HepG2 (cell line): ENCODE data around the gene RAB40C. TPM values are rescaled to one million over a fixed set of nuclear protein-coding genes. Genes with fewer than 3 reads are reported as not detected.

Source experiments
- AGO2 ChIP-seq: fragments of 200-400 bp; formaldehyde crosslinking; optimal IDR thresholded peaks from 2 replicates; pipeline ENCODE3; 2017; ENCODE audit warnings: mild to moderate bottlenecking, low read depth, low read length, moderate library complexity
- ATF4 ChIP-seq, 2 experiments: fragments of 450-650 bp in 1 of 2; sonication (generic) in 1 of 2; formaldehyde crosslinking; IDR thresholded peaks; 2 replicates each; pipeline versions ENCODE4 v1.5.0 to v1.8.0; 2020 to 2022; ENCODE audit warnings: mild to moderate bottlenecking in 1 of 2, missing genetic modification reagents in 1 of 2
- ATRX ChIP-seq: sonication (generic); formaldehyde crosslinking; IDR thresholded peaks from 2 replicates; pipeline ENCODE4 v1.4.0; 2020; ENCODE audit warnings: missing genetic modification reagents, borderline replicate concordance
- CENPT ChIP-seq: sonication (generic); formaldehyde crosslinking; IDR thresholded peaks from 2 replicates; pipeline ENCODE4 v1.8.0; 2022; ENCODE audit warnings: low read depth, mild to moderate bottlenecking, moderate library complexity, missing genetic modification reagents
- DMTF1 ChIP-seq: sonication (generic); formaldehyde crosslinking; IDR thresholded peaks from 2 replicates; pipeline ENCODE4 v1.4.0; 2020; ENCODE audit warnings: mild to moderate bottlenecking, missing genetic modification reagents
- HMGXB4 ChIP-seq, 2 experiments: sonication (generic) in 1 of 2; formaldehyde crosslinking in 1 of 2; IDR thresholded peaks; 2 replicates each; pipeline versions ENCODE4 v1.4.0 to v1.6.1; 2018 to 2020; ENCODE audit warnings: missing genetic modification reagents in 2 of 2, borderline replicate concordance in 1 of 2, low read depth in 1 of 2, mild to moderate bottlenecking in 1 of 2, missing biosample characterization in 1 of 2
- TOE1 ChIP-seq: sonication (generic); formaldehyde crosslinking; IDR thresholded peaks from 2 replicates; pipeline ENCODE4 v1.4.0; 2020; ENCODE audit warnings: mild to moderate bottlenecking, missing genetic modification reagents
- ZNF34 ChIP-seq: sonication (generic); formaldehyde crosslinking; IDR thresholded peaks from 2 replicates; pipeline ENCODE4 v1.4.0; 2020; ENCODE audit warnings: mild to moderate bottlenecking, missing genetic modification reagents, borderline replicate concordance
- ZNF382 ChIP-seq: sonication (generic); formaldehyde crosslinking; IDR thresholded peaks from 2 replicates; pipeline ENCODE4 v1.5.0; 2020; ENCODE audit warnings: missing genetic modification reagents, mild to moderate bottlenecking, borderline replicate concordance
- ZNF547 ChIP-seq: sonication (generic); formaldehyde crosslinking; IDR thresholded peaks from 2 replicates; pipeline ENCODE4 v1.5.1; 2020; ENCODE audit warnings: mild to moderate bottlenecking, missing genetic modification reagents
- ZNF598 ChIP-seq: sonication (generic); formaldehyde crosslinking; IDR thresholded peaks from 2 replicates; pipeline ENCODE4 v1.5.1; 2020; ENCODE audit warnings: mild to moderate bottlenecking, missing genetic modification reagents, borderline replicate concordance
- ZNF616 ChIP-seq: sonication (generic); formaldehyde crosslinking; IDR thresholded peaks from 2 replicates; pipeline ENCODE4 v1.5.0; 2020; ENCODE audit warnings: low read depth, mild to moderate bottlenecking, missing genetic modification reagents
- ZNF646 ChIP-seq: sonication (generic); formaldehyde crosslinking; IDR thresholded peaks from 2 replicates; pipeline ENCODE4 v1.9.0; 2021; ENCODE audit warnings: mild to moderate bottlenecking, missing genetic modification reagents
- ZNF747 ChIP-seq: sonication (generic); formaldehyde crosslinking; IDR thresholded peaks from 2 replicates; pipeline ENCODE4 v1.8.1; 2023; ENCODE audit warnings: missing genetic modification reagents, mild to moderate bottlenecking, borderline replicate concordance
- polyA plus RNA-seq, 8 experiments: library from polyadenylated mRNA; depleted of rRNA in 3 of 8; stranded (reverse) in 7 of 8; unstranded in 1 of 8; fragments of >200 nt; fragmentation: Illumina TruSeq in 4 of 8; extraction: Trizol in 4 of 8; gene quantifications; 2 replicates each; pipeline versions ENCODE4 v1.2.1 to v1.2.3, GENCODE V29; 2011 to 2016; ENCODE audit warnings: low read depth in 4 of 8, missing spikeins in 1 of 8, mixed read lengths in 1 of 8; ENCODE audit not compliant: insufficient read depth in 1 of 8
- total RNA-seq, 5 experiments: library from RNA; depleted of rRNA; stranded (reverse); fragments of >200 nt; fragmentation: Illumina TruSeq; extraction: Trizol; gene quantifications; 2 replicates each; pipeline ENCODE4 v1.2.3, GENCODE V29; 2016; ENCODE audit warnings: low read depth in 1 of 5

RAB40C gene
- total and polyA plus RNA-seq, 2 of the 13 experiments (the other 11 are each of a cell fraction or from before 2014, with no cell fraction given): 7.7 to 11.5 TPM

- TF ChIP-seq ZNF747 (CRISPR knock-in tag) (peak; percentile 24; the same call in 1 of the 2 replicates), ZNF34 (CRISPR knock-in tag) (0 out of 2 replicates have a peak, but pooled peaks have one; percentile 32), ZNF646 (CRISPR knock-in tag) (no peak), AGO2 (peak; percentile 39), ZNF547 (CRISPR knock-in tag) (peak; percentile 69; the same call in 1 of the 2 replicates), TOE1 (CRISPR knock-in tag) (peak; percentile 52; the same call in 1 of the 2 replicates), ATF4 (CRISPR knock-in tag; IDR thresholded peaks at IDR 0.05) (peak in 1 of 2 experiments; percentile 54; a peak in 1 of 4 replicates), ATRX (CRISPR knock-in tag) (no peak), ZNF598 (CRISPR knock-in tag) (no peak), ZNF382 (CRISPR knock-in tag) (no peak), DMTF1 (no peak), CENPT (no peak), ZNF616 (peak; percentile 86; the same call in 1 of the 2 replicates), HMGXB4 (CRISPR knock-in tag; IDR thresholded peaks at IDR 0.05; ENCODE audit: borderline replicate concordance in 1 of 2, low read depth in 1 of 2) (peak; percentile 83 to 90; a peak in 3 of 4 replicates)
Observed at GRCh38 chr16:667780-668518, 78.1 kb downstream of the RAB40C start, which contains the start of gene RHOT2 (continued).
